B cell (primary cell): Measurements from ENCODE around the gene HEPACAM2. TPM values are rescaled to one million over a fixed set of nuclear protein-coding genes. Genes with fewer than 3 reads are reported as not detected.
A peak's percentile ranks its signal among the peaks of the same experiment; 100 is the strongest.

Experiments
- ATAC-seq: fragments of 200-7000 bp; cut with Tn5 transposase; one replicate; pipeline ENCODE4 v1.10.0; 2021; ENCODE audit warnings: low read depth, mild to moderate bottlenecking, moderate number of reproducible peaks, moderate library complexity
- CTCF ChIA-PET: fragments of 350-600 bp; sonication (Branson Sonifier 250); formaldehyde crosslinking; loops from one replicate; lab custom pipeline; 2021; ENCODE audit warnings: antibody characterized with exemption, inconsistent platforms; lab: Charles Lee
- POLR2A ChIA-PET: fragments of 350-600 bp; sonication (Branson Sonifier 250); formaldehyde crosslinking; loops from one replicate; lab custom pipeline; 2021; ENCODE audit warnings: antibody characterized with exemption; lab: Charles Lee
- DNase-seq: peaks from one replicate; pipeline ENCODE4 v3.0.0; 2013
- H2AFZ ChIP-seq: 2 replicates; pipeline ENCODE4 v1.6.1; 2012; ENCODE audit warnings: mild to moderate bottlenecking, low read depth, low read length; ENCODE audit not compliant: insufficient read depth, poor library complexity, severe bottlenecking
- H3K27ac ChIP-seq, 2 donors: 1 replicate in 1 of 2; 2 replicates in 1 of 2; pipeline ENCODE4 v1.5.1; 2012 to 2013; ENCODE audit warnings: low read length in 2 of 2, mild to moderate bottlenecking in 2 of 2, moderate library complexity in 1 of 2
- H3K27me3 ChIP-seq, 4 experiments: fragments of 200-600 bp in 1 of 4; sonication (generic) in 1 of 4; replicated peaks in 1 of 4; 1 replicate in 2 of 4; 2 replicates in 2 of 4; pipeline versions ENCODE4 v1.6.1 to v1.7.0; 2013 to 2016; ENCODE audit warnings: low read length in 3 of 4, mild to moderate bottlenecking in 2 of 4, mixed read lengths in 1 of 4, moderate library complexity in 1 of 4; ENCODE audit not compliant: insufficient read depth in 4 of 4, control insufficient read depth in 3 of 4; ENCODE audit errors: control extremely low read depth in 1 of 4
- H3K36me3 ChIP-seq, 2 experiments: replicated peaks in 1 of 2; 1 replicate in 1 of 2; 2 replicates in 1 of 2; pipeline versions ENCODE4 v1.6.1 to v1.7.1; 2013; ENCODE audit warnings: low read length in 1 of 2; ENCODE audit not compliant: insufficient read depth in 2 of 2, control insufficient read depth in 1 of 2; ENCODE audit errors: control extremely low read depth in 1 of 2, extremely low read depth in 1 of 2
- H3K4me1 ChIP-seq, 2 donors: fragments of 200-600 bp in 1 of 2; sonication (generic) in 1 of 2; 1 replicate in 1 of 2; 2 replicates in 1 of 2; pipeline versions ENCODE4 v1.5.1 to v1.6.1; 2013 to 2017; ENCODE audit warnings: low read length in 2 of 2; ENCODE audit not compliant: control insufficient read depth in 2 of 2, insufficient read depth in 2 of 2
- H3K4me2 ChIP-seq: replicated peaks from 2 replicates; pipeline ENCODE3; 2012; ENCODE audit warnings: mild to moderate bottlenecking, low read depth, low read length; ENCODE audit not compliant: poor library complexity, severe bottlenecking
- H3K4me3 ChIP-seq, 5 experiments: fragments of 200-600 bp in 1 of 5; sonication (generic) in 1 of 5; 1 replicate in 3 of 5; 2 replicates in 2 of 5; pipeline versions ENCODE4 v1.5.1 to v1.7.0; 2011 to 2016; ENCODE audit warnings: low read length in 4 of 5, mild to moderate bottlenecking in 4 of 5, low read depth in 2 of 5, control low read depth in 1 of 5, moderate library complexity in 1 of 5; ENCODE audit not compliant: insufficient read depth in 1 of 5; ENCODE audit errors: control extremely low read depth in 1 of 5, extremely low read depth in 1 of 5
- H3K79me2 ChIP-seq: fragments of 200-600 bp; sonication (generic); one replicate; pipeline ENCODE4 v1.6.0; 2016; ENCODE audit warnings: low read length; ENCODE audit not compliant: control insufficient read depth, insufficient read depth
- H3K9ac ChIP-seq: fragments of 200-600 bp; sonication (generic); 2 replicates; pipeline ENCODE4 v1.6.1; 2017; ENCODE audit warnings: mild to moderate bottlenecking, low read length, moderate library complexity
- H3K9me3 ChIP-seq, 3 donors: one replicate each; pipeline versions ENCODE4 v1.6.1 to v1.7.1; 2013; ENCODE audit warnings: low read length in 2 of 3; ENCODE audit not compliant: control insufficient read depth in 2 of 3, insufficient read depth in 1 of 3; ENCODE audit errors: control extremely low read depth in 1 of 3
- H4K20me1 ChIP-seq: 2 replicates; pipeline ENCODE4 v1.6.0; 2012; ENCODE audit warnings: mild to moderate bottlenecking, low read length; ENCODE audit not compliant: insufficient read depth, control insufficient read depth, poor library complexity, severe bottlenecking
- H3K27ac Mint-ChIP-seq: one replicate; pipeline ENCODE4 v1.8.0; 2021; ENCODE audit warnings: mixed read lengths
- H3K27me3 Mint-ChIP-seq: one replicate; pipeline ENCODE4 v1.8.0; 2021; ENCODE audit warnings: mixed read lengths
- H3K4me1 Mint-ChIP-seq: one replicate; pipeline ENCODE4 v1.8.0; 2021; ENCODE audit warnings: mixed read lengths
- H3K4me3 Mint-ChIP-seq: one replicate; pipeline ENCODE4 v1.8.0; 2021; ENCODE audit warnings: mixed read lengths
- H3K9me3 Mint-ChIP-seq: one replicate; pipeline ENCODE4 v1.8.0; 2022; ENCODE audit warnings: mixed read lengths; ENCODE audit not compliant: insufficient read depth
- CTCF ChIP-seq: fragments of 200-600 bp; IDR thresholded peaks from one replicate; pipeline ENCODE4 v1.8.0; 2022; ENCODE audit warnings: antibody characterized with exemption, mild to moderate bottlenecking
- EZH2 ChIP-seq: IDR thresholded peaks from 2 replicates; pipeline ENCODE4 v1.6.1; 2012; ENCODE audit warnings: borderline replicate concordance, low read depth, mild to moderate bottlenecking, moderate library complexity, low read length; ENCODE audit not compliant: insufficient read depth, poor library complexity, severe bottlenecking
- WGBS: methylation state at CpG from one replicate; pipeline ENCODE4 v1.1.5; 2013; ENCODE audit warnings: missing lambda C conversion rate; ENCODE audit not compliant: insufficient coverage; 5-methylcytosine and 5-hydroxymethylcytosine counted together
- intact Hi-C: fragments of 100-400 bp; cut with micrococcal nuclease; formaldehyde crosslinking; loops from one replicate; pipeline ENCODE4 v1.10.0; 2022
- polyA plus RNA-seq: library from polyadenylated mRNA; depleted of rRNA; stranded (reverse); fragments of >200 nt; gene quantifications from 2 replicates; pipeline ENCODE4 v1.2.3, GENCODE V29; 2012
- total RNA-seq, 2 donors: library from RNA; stranded (reverse); fragments of 120-200 nt in 1 of 2; gene quantifications; 1 replicate in 1 of 2; 2 replicates in 1 of 2; pipeline versions ENCODE4 v1.2.3 to v1.2.4, GENCODE V29; 2013 to 2022

Gene HEPACAM2
- total and polyA plus RNA-seq, 2 donors (not counting 1 experiment from before 2014, with no cell fraction given) = not detected

GRCh38 chr7:93231259-93231658 is 5.0 kb upstream of the HEPACAM2 start:
- Histone ChIP-seq H3K36me3 (no peaks in the 10 kb centered on the region), H3K9me3 (no peaks in the 10 kb centered on the region), H3K79me2 (peaks cover 40% of the 10 kb centered on the region), H3K4me3 (peak overlapping the region; percentile 75 to 98 (median 90)), H3K27me3 (no peaks in the 10 kb centered on the region), H3K9ac (peak overlapping the region; percentile 86), H2AFZ (peak overlapping the region; percentile 99), H4K20me1 (peaks cover 6% of the 10 kb centered on the region), H3K4me2 (peak overlapping the region; percentile 88), H3K27ac (peak overlapping the region; percentile 81 to 90), H3K4me1 (peaks cover 14 to 15% of the 10 kb centered on the region in 2 donors)
- no peak for DNase-seq
- no peak for ATAC-seq
- Mint-ChIP-seq H3K4me3 (peak overlapping the region; percentile 95), H3K4me1 (peaks cover 25% of the 10 kb centered on the region), H3K27me3 (no peaks in the 10 kb centered on the region), H3K9me3 (no peaks in the 10 kb centered on the region), H3K27ac (peak overlapping the region; percentile 94)
- TF ChIP-seq EZH2 = no peak
- TF ChIP-seq CTCF = no peak
- ChIA-PET CTCF (interaction anchor here (2.3 to 4.3 kb wide), 3 partner anchors 10 to 113 kb away, joined by 9 to 23 read pairs (median 9); partner anchors contain the start of gene SAMD9), POLR2A (no interaction called here)
- intact Hi-C loops = loop anchor here (1.0 to 10.0 kb wide), 6 partner anchors 394 to 1426 kb away; partner anchors contain the start of genes AKAP9, ANKIB1, CASD1 and KRIT1
- WGBS = no CpG with 5 or more reads among the region's 5 CpGs

- WGBS = no CpG with 5 or more reads among the region's 2 CpGs
These were observed 2.0 kb upstream of the HEPACAM2 start for GRCh38 chr7:93228302-93228701.

More at GRCh38 chr7:93228302-93228701, 2.0 kb upstream of the HEPACAM2 start:
- Histone ChIP-seq H3K36me3 (no peaks in the 10 kb centered on the region), H3K79me2 (peaks cover 11% of the 10 kb centered on the region), H3K27ac (peak overlapping the region in 1 of 2 donors; percentile 28), H3K4me1 (peaks cover 14 to 15% of the 10 kb centered on the region in 2 donors), H3K9ac (no peak overlapping the region), H3K9me3 (no peaks in the 10 kb centered on the region), H3K4me3 (no peak overlapping the region), H3K4me2 (peak overlapping the region; percentile 12), H4K20me1 (no peaks in the 10 kb centered on the region), H3K27me3 (no peaks in the 10 kb centered on the region), H2AFZ (peak overlapping the region; percentile 55)
- DNase-seq (peak; percentile 77), ATAC-seq (no peak)
- TF ChIP-seq CTCF (peak; percentile 91), EZH2 (no peak)
- Mint-ChIP-seq H3K27me3 (no peaks in the 10 kb centered on the region), H3K27ac (no peak overlapping the region), H3K4me1 (peaks cover 25% of the 10 kb centered on the region), H3K9me3 (no peaks in the 10 kb centered on the region), H3K4me3 (no peak overlapping the region)
- intact Hi-C loops = loop anchor here (1.0 to 5.0 kb wide), 3 partner anchors 61 to 136 kb away; no protein-coding TSS in a partner anchor
- POLR2A ChIA-PET = no interaction called here
- CTCF ChIA-PET = interaction anchor here (0.8 to 1.9 kb wide), 19 partner anchors 11 to 700 kb away, joined by 3 to 11 read pairs (median 4); partner anchors contain the start of genes PEX1, RBM48 and SAMD9
